DOHH2 (cell line): ENCODE data around the gene CNNM3.

ENCODE experiments used
- H3F3A ChIP-seq: fragments of 200-600 bp; sonication (generic), shearing (Covaris generic); 2 replicates; pipeline ENCODE4 v1.6.0; 2016; ENCODE audit warnings: antibody characterized with exemption, mild to moderate bottlenecking; ENCODE audit not compliant: control insufficient read depth, insufficient read depth
- H3K27ac ChIP-seq: fragments of 200-600 bp; sonication (generic); 2 replicates; pipeline ENCODE4 v1.5.1; 2014; ENCODE audit warnings: low read depth, mild to moderate bottlenecking, low read length, moderate library complexity
- H3K27me3 ChIP-seq: fragments of 200-600 bp; sonication (generic); 2 replicates; pipeline ENCODE4 v1.6.1; 2014; ENCODE audit warnings: mild to moderate bottlenecking, low read length, mixed read lengths; ENCODE audit not compliant: control insufficient read depth
- H3K36me3 ChIP-seq: fragments of 200-600 bp; sonication (generic); 2 replicates; pipeline ENCODE4 v1.6.1; 2014; ENCODE audit warnings: mild to moderate bottlenecking, low read length, moderate library complexity, mixed read lengths; ENCODE audit not compliant: control insufficient read depth
- H3K4me1 ChIP-seq: fragments of 200-600 bp; sonication (generic); 2 replicates; pipeline ENCODE4 v1.6.1; 2014; ENCODE audit warnings: mild to moderate bottlenecking, low read length, mixed read lengths; ENCODE audit not compliant: control insufficient read depth
- H3K4me2 ChIP-seq: fragments of 200-600 bp; sonication (generic); 2 replicates; pipeline ENCODE4 v1.6.0; 2014; ENCODE audit warnings: mild to moderate bottlenecking, low read length, moderate library complexity
- H3K4me3 ChIP-seq: fragments of 200-600 bp; sonication (generic); 2 replicates; pipeline ENCODE4 v1.5.1; 2014; ENCODE audit warnings: mild to moderate bottlenecking, low read length, mixed read lengths
- H3K79me2 ChIP-seq: fragments of 200-600 bp; sonication (generic); 2 replicates; pipeline ENCODE4 v1.6.1; 2014; ENCODE audit warnings: mild to moderate bottlenecking, low read length, mixed read lengths; ENCODE audit not compliant: control insufficient read depth
- H3K9me2 ChIP-seq: fragments of 200-600 bp; sonication (generic); replicated peaks from 2 replicates; pipeline ENCODE4 v1.6.1; 2014; ENCODE audit warnings: mild to moderate bottlenecking, low read length, mixed read lengths; ENCODE audit not compliant: control insufficient read depth
- H3K9me3 ChIP-seq: fragments of 200-600 bp; sonication (generic); 2 replicates; pipeline ENCODE4 v1.6.1; 2014; ENCODE audit warnings: antibody characterized with exemption, low read length, mixed read lengths; ENCODE audit not compliant: control insufficient read depth, insufficient read depth
- H4K20me1 ChIP-seq: fragments of 200-600 bp; sonication (generic); 2 replicates; pipeline ENCODE4 v1.6.0; 2014; ENCODE audit warnings: low read depth, mild to moderate bottlenecking, antibody characterized with exemption, low read length, moderate library complexity; ENCODE audit not compliant: control insufficient read depth, insufficient read depth
- EZH2phosphoT487 ChIP-seq: fragments of 200-600 bp; sonication (generic); IDR thresholded peaks from 2 replicates; pipeline ENCODE4 v1.6.1; 2017; ENCODE audit warnings: borderline replicate concordance, mild to moderate bottlenecking, antibody characterized with exemption, low read length, moderate library complexity, mixed read lengths
- TF ChIP-seq, protein P1 (sequence below): fragments of 200-600 bp; sonication (generic); IDR thresholded peaks from one replicate; pipeline ENCODE4 v1.5.1; 2014; ENCODE audit warnings: antibody characterized with exemption, mild to moderate bottlenecking, low read depth, low read length; ENCODE audit not compliant: poor library complexity, severe bottlenecking

Gene CNNM3

DNA sequence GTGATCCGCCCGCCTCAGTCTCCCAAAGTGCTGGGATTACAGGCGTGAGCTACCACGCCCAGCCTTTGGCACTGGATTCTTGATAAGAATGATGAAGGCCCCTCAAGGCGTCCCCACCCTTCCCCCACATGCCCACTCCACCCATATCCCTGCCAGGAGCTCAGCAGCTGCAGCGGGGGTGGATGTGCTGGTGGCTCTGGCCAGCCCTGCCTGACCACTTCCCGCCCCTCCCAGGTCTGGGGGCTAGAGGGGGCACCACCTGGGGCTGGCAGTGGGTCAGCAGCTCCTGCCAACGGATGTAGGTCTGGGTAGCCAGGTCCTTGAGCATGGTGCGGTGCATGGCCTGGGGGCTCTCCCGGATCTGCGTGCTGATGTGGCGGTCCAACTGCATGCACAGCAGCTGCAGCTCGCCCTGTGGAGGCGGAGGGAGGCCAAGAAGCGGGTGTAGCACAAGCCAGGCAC is 61.6 kb downstream of the CNNM3 start:
- TF ChIP-seq EZH2phosphoT487 = no peak
- TF ChIP-seq, protein P1, sequence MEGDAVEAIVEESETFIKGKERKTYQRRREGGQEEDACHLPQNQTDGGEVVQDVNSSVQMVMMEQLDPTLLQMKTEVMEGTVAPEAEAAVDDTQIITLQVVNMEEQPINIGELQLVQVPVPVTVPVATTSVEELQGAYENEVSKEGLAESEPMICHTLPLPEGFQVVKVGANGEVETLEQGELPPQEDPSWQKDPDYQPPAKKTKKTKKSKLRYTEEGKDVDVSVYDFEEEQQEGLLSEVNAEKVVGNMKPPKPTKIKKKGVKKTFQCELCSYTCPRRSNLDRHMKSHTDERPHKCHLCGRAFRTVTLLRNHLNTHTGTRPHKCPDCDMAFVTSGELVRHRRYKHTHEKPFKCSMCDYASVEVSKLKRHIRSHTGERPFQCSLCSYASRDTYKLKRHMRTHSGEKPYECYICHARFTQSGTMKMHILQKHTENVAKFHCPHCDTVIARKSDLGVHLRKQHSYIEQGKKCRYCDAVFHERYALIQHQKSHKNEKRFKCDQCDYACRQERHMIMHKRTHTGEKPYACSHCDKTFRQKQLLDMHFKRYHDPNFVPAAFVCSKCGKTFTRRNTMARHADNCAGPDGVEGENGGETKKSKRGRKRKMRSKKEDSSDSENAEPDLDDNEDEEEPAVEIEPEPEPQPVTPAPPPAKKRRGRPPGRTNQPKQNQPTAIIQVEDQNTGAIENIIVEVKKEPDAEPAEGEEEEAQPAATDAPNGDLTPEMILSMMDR = no peak
- no peak overlapping the region for H3K4me2 ChIP-seq
- H3K4me3 ChIP-seq = no peak overlapping the region
- no peaks in the 10 kb centered on the region for H3K36me3 ChIP-seq
- H3K9me3 ChIP-seq = no peaks in the 10 kb centered on the region
- peaks cover 36% of the 10 kb centered on the region for H3K27me3 ChIP-seq
- H3K79me2 ChIP-seq = no peaks in the 10 kb centered on the region
- H3F3A ChIP-seq = no peaks in the 10 kb centered on the region
- H3K9me2 ChIP-seq = no peaks in the 10 kb centered on the region
- H4K20me1 ChIP-seq = no peaks in the 10 kb centered on the region
- peaks cover 3% of the 10 kb centered on the region; the same call in 1 of the 2 replicates for H3K4me1 ChIP-seq
- no peak overlapping the region for H3K27ac ChIP-seq

DNA sequence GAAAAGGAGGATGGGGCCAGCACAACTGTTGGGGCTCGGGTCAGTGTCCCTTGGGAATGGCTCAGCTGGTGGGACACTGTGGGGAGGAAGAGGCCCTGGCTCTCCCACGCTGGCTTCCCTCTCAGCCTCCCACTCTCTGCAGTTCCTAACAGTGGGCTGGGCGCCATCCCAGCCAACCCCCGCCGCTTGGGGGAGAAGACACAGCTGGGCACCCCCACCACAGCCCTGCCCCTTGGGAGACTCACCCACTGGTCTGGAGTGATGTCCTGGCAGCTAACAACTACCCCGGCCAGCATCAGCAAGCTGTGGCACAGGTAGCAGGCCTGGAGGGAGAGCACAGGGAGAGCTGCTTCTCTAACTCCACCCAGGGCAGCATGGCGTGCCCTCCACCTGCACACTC is 62.1 kb downstream of the CNNM3 start:
- Histone ChIP-seq H3K4me2 (no peak overlapping the region), H3K4me1 (peaks cover 3% of the 10 kb centered on the region; the same call in 1 of the 2 replicates)
- no peak for TF ChIP-seq EZH2phosphoT487
- TF ChIP-seq, protein P1 = no peak

DNA sequence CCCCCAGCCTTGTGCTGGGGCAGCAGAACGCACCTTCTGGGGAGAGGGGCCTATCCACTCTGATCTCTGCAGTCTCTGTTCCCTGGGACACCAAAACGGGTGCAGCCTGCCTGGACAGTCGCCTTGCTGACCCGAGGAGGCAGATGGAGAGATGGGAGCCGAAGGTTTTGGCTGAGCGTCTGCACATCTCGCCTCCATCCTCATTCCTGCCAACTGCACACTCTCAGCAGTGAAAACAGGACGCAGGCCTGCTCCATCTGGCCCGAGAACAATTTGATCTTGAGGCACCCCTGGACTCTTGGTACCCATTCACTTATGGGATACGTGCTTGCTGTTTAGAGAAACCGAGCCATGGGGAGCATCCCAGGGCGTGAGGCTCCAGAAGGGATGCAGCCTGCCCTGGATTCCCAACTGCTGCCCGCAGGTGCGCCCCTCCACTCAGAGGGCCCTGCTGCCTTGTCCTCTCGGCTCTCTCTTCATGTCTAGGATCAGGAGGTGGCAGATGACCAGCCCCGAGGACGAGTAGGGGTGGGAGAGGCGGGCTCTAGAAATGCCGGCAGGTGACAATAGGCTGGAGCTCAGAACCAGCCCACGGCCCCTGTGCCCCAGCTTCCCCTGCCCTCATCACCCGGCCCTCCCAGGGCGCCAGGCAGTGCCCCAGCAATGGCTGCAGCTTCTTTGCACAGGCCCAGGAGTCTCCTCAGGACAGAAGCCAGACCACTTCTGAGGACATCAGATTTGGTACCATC is 62.9 kb downstream of the CNNM3 start:
- H4K20me1 ChIP-seq = no peaks in the 10 kb centered on the region
- H3F3A ChIP-seq = no peaks in the 10 kb centered on the region
- no peak overlapping the region for H3K4me2 ChIP-seq
- TF ChIP-seq, protein P1 = no peak
- no peak for TF ChIP-seq EZH2phosphoT487
- H3K4me1 ChIP-seq = peaks cover 3% of the 10 kb centered on the region; the same call in 1 of the 2 replicates
- H3K9me3 ChIP-seq = no peaks in the 10 kb centered on the region
- H3K4me3 ChIP-seq = no peak overlapping the region
- H3K27ac ChIP-seq = no peak overlapping the region
- H3K36me3 ChIP-seq = no peaks in the 10 kb centered on the region
- H3K79me2 ChIP-seq = no peaks in the 10 kb centered on the region
- H3K27me3 ChIP-seq = peaks cover 22% of the 10 kb centered on the region
- H3K9me2 ChIP-seq = no peaks in the 10 kb centered on the region

More for the DNA sequence above, 62.1 kb downstream of the CNNM3 start:
- Histone ChIP-seq H3K9me3 (no peaks in the 10 kb centered on the region), H3K36me3 (no peaks in the 10 kb centered on the region), H3K4me3 (no peak overlapping the region), H3F3A (no peaks in the 10 kb centered on the region), H3K9me2 (no peaks in the 10 kb centered on the region), H3K27me3 (peaks cover 30% of the 10 kb centered on the region), H4K20me1 (no peaks in the 10 kb centered on the region), H3K79me2 (no peaks in the 10 kb centered on the region), H3K27ac (no peak overlapping the region)
